GM23248 (cell line): ENCODE measurements around the gene DRD4.
"Not testable (repeated sequence)": the region's sequence is repeated elsewhere in the genome, so short reads cannot be mapped to it uniquely, and the experiment has no call there.

ENCODE experiments used
- EZH2 ChIP-seq: fragments of 200-600 bp; sonication (generic); IDR thresholded peaks from 2 replicates; pipeline ENCODE4 v1.6.1; 2018; ENCODE audit warnings: antibody characterized with exemption, mild to moderate bottlenecking; ENCODE audit not compliant: insufficient read depth, poor library complexity, severe bottlenecking
- EZH2phosphoT487 ChIP-seq: fragments of 200-600 bp; sonication (generic); IDR thresholded peaks from 2 replicates; pipeline ENCODE4 v1.6.1; 2018; ENCODE audit warnings: antibody characterized with exemption, moderate library complexity, mild to moderate bottlenecking, low read depth; ENCODE audit not compliant: insufficient read depth

- TF ChIP-seq EZH2, EZH2phosphoT487: not testable (repeated sequence)
Measured at GRCh38 chr11:647672-648158, 10.6 kb downstream of the DRD4 start.
